ENCODE data around the gene SUN2.

SUN2 gene

GRCh38 chr22:38776086-38776485 lies 20.3 kb upstream of the SUN2 start:
- no peak for FAIRE-seq
- TF ChIP-seq CTCF (IDR thresholded peaks at IDR 0.05; ENCODE audit: insufficient read depth, missing control alignments) = no peak
- DNase-seq (ENCODE audit: insufficient read length, low spot score) = no peak

DNA sequence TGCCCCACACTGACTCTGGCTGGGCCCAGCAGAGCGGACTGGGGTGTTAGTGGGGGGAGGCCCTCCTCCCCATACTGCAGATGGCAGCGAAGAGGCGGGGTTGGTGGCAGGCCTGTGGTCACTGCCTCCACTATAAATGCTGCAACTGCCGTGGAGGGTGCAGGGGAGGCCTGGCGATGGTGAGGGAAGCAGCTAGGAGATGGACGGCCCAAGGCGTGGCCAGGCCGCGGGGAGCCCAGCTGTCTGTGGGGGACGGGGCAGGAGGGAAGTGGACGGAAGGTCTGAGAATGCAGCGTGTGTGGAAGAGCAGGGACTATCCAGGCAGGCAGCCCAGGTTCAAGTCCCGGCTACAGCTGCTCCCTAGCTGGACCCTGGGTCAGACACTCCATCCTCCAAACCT lies 19.9 kb upstream of the SUN2 start:
- no peak for TF ChIP-seq CTCF (IDR thresholded peaks at IDR 0.05; ENCODE audit: insufficient read depth, missing control alignments)
- no peak for DNase-seq (ENCODE audit: insufficient read length, low spot score)
- no peak for FAIRE-seq

DNA sequence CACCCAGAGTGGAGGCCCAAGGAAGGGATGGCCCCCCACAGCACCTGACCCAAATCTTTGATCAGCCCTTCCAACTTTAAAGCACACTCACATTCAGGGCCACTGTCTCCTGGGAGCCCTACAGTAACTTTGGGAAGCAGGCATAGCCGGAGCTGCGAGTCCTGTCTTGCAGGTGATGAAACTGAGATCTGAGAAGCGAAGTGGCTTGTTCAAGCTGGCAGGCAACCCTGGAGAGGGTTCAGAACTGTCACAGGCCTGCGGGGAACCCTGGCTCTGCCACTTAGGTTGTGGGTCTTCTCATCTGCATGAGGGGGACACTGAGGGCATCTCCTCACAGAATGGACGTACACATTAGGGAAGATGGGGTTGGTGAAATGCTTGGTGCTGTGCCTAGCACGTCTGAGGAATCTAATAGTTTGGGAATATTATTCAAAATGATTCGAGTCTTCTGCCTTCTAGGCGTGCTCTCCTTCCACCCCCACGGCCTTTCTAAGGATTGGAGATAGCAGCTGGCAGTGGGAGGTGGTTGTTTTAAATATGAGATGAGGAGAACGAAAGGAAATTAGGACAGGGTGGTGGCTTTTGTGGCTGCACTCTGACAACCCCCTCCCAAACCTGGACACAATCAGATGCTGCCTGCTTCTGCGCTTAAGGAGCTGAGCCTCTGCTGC lies 18.8 kb upstream of the SUN2 start:
- TF ChIP-seq CTCF (IDR thresholded peaks at IDR 0.05; ENCODE audit: insufficient read depth, missing control alignments) = no peak
- DNase-seq (ENCODE audit: insufficient read length, low spot score) = no peak
- no peak for FAIRE-seq

- FAIRE-seq (no peak), DNase-seq (ENCODE audit: insufficient read length, low spot score) (no peak)
- no peak for TF ChIP-seq CTCF (IDR thresholded peaks at IDR 0.05; ENCODE audit: insufficient read depth, missing control alignments)
Observed at GRCh38 chr22:38773363-38773946, 17.7 kb upstream of the SUN2 start.

DNA sequence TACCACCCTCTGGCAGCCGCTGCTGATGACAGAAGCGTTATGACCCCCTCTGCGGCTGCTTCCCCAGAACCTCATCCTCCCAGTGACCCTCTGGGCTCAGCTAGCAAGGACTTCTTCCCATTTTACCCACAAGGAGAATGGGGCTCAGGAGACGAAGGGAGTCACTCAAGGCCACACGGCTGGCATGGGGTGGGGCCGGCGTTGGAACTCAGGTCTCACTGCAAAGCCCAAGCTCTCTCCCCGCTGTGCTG lies 16.8 kb upstream of the SUN2 start:
- FAIRE-seq (no peak), DNase-seq (ENCODE audit: insufficient read length, low spot score) (no peak)
- no peak for TF ChIP-seq CTCF (IDR thresholded peaks at IDR 0.05; ENCODE audit: insufficient read depth, missing control alignments)

DNA sequence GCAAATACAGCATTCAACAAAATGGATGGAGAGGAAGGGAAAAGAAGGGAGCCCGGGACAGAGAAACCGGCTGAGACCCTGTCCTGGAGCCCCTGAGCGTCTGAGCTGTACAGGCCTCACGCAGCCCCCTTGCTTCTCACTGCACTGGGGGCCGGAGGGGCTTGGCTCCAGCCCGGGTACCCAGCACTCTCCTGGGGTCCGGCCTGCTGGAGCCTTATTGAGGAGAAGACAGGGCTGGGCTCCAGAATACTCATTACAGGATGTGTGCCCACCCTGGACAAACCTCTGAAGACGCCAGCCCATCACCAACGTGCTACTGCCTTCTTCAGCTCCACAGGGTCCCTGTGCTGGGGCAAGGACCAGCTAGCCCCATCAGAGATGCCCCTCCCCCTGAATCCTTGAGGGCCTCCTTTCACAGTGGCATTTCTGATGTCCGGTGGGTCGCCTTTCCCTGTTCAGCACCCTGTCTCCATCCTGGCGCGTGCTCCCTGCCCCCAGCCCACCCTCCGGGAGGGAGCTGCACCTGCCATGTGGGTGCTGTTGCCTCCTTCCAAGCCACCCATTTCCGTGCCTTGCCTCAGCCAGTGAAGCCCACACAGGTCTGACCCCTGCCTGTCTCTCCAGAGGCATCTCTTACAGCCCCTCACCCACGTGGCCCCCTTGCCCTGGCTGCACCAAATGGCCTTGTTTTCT lies 14.6 kb upstream of the SUN2 start:
- FAIRE-seq (no peak), DNase-seq (ENCODE audit: insufficient read length, low spot score) (no peak)
- TF ChIP-seq CTCF (IDR thresholded peaks at IDR 0.05; ENCODE audit: insufficient read depth, missing control alignments) = no peak

DNA sequence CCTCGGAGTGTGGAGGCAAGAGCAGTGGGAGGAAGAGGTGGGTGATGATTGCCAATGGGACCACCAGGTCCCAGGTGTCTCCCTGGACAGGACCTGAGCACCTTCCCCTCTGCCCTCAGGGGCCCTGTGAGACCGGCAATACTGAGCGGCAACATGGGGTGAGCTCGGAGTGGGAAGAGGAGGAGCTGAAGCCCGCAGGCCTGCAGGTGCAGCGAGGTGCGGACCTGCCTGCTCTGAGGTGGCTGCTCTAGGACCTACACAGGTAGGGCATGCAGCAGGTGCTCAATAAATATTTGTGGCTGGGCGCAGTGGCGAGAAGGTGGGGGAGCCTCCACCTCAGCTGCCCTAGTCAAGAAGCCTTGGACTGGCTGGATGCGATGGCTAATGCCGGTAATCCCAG lies 12.2 kb upstream of the SUN2 start:
- TF ChIP-seq CTCF (IDR thresholded peaks at IDR 0.05; ENCODE audit: insufficient read depth, missing control alignments) = no peak
- DNase-seq (ENCODE audit: insufficient read length, low spot score) (no peak), FAIRE-seq (no peak)

Measured in D721Med (cell line).